Activated T-cell treated with anti-CD3 and anti-CD28 coated beads for 4 hours (primary cell): ENCODE results near the gene STON1.

Source experiments
- DNase-seq: peaks from one replicate; pipeline ENCODE4 v3.0.0-alpha.2; 2020

Gene STON1

DNA sequence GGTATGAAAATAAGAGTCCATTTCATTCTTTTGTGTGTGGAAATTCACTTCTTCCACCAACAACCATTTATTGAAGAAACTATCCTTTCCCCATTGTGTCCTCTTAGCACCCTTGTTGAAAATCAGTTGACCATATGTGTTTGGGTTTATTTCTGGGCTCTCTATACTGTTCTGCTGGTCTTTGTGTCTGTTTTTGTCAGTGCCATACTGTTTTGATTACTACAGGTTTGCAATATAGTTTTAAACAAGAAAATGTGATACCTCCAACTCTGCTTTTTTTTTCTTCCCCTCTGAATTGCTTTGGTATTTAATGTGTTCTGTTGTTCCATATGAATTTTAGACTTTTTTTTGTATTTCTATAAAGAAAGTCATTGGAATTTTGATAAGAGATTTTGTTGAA is 96.1 kb downstream of the STON1 start:
- DNase-seq, result no peak

DNA sequence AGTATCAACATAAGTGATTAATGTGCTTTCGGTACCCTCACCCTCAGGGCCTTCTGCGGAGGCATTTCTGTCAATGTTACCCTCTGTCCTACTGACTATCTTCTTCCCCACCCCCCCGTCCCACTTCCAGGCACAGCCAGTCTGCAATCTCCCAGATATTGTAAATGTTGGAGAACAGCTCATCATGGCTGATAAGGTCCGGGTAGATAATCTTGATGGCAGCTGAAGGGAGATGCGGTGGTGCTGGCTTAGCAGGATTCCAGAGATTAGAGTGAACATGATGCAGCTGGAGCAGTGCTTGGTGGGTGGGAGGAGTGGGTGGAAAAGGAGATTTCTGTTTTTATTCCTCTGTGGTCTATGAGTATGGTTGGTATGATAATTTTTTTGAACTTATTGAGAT is 103.2 kb downstream of the STON1 start:
- DNase-seq, result no peak

- no peak for DNase-seq
These were observed 105.8 kb downstream of the STON1 start for GRCh38 chr2:48635786-48636185.

DNA sequence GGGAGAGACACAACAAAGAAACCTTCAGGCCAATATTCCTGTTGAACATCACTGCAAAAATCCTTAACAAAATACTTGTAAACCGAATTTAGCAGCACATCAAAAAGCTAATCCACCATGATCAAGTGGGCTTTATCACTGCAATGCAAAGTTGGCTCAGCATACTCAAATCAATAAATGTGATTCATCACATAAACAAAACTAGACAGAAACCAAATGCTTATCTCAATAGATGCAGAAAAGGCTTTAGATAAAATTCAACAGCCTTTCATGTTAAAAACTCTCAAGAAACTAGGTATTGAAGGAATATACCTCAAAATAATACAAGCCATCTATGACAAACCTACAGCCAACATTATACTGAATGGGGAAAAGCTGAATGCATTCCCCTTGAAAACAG is 108.3 kb downstream of the STON1 start:
- no peak for DNase-seq
